ENCODE results near the gene SDR42E1.
"Not testable (repeated sequence)": the region's sequence is repeated elsewhere in the genome, so short reads cannot be mapped to it uniquely, and the experiment has no call there.

Gene SDR42E1

DNA sequence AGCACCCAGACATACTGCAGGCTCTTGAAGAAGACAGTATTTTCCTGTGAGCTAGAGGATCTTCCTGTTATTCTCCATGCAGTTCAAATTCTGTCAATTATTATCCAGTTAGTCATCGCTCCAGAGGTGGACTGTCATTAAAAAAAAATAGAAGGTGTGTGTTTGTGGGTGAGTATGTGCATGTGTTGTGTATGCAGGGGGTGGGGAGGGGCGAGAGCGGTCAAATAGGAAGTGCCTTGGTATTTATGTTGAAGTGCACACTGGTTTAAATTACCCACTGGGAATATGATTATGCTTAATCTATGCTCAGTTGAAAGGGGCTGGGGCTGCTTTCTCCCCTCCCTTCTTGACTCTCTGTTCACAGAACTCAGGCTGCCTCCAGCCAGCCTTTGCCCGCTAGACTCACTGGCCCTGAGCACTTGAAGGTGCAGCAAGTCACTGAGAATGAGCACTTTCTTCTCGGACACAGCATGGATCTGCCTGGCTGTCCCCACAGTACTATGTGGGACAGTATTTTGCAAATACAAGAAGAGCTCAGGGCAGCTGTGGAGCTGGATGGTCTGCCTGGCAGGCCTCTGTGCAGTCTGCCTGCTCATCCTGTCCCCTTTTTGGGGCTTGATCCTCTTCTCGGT is 23.8 kb upstream of the SDR42E1 start, which contains the start of gene HSD17B2:
TSS of gene HSD17B2 (plus strand) at position 273 of the 632 bp plus-strand sequence. CDS start at position 445, 172 bp downstream.
- DNase-seq: peak; percentile 76

DNA sequence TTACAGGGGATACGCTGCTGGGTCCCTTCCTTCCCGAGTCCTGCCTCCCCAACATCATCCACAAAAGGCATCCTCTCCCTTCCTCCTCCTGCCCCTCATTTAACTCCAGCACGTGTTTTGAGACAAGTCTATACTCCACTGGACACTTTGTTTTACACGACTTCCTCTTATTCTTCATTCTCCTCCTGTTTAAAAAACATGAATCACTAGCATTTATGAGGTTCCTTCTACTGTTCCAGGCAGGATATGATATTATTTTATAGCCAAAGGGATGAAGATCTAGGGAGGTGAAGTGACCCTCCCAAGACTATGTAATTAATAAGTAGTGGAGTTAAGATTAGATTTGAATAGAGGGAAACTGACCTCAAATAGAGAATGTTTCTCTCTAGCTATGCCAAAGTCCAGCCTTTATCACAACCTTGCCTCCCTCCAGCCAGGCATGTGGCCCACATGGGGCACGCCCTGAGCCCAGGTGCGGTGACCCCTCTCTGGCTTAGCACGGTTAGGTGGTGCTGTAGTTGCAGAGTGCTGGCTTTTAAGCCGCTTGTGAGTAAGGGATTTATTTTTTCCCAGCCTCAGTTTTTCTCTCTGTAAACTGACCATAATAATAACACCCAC is 22.5 kb upstream of the SDR42E1 start:
- no peak for DNase-seq

DNA sequence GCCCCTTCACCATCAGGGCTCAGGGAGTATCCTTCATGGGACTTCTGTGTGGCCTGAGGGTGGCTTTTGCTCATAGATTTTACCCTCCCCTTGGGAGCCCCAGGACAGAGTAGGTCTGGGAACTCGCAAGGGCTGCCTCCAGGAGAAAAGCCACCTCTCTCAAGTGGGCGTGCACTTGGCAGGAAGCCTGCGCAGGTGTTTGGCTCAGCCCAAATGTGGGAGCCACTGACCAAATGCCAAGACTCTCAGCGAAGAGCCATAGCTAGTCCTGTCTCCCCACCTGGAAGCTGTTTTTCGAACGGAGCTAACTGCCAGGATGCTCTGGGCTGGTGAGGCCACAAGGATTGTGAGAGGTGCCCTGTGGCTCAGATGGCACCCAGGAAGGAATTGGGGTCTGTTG is 21.7 kb upstream of the SDR42E1 start:
- no peak for DNase-seq

DNA sequence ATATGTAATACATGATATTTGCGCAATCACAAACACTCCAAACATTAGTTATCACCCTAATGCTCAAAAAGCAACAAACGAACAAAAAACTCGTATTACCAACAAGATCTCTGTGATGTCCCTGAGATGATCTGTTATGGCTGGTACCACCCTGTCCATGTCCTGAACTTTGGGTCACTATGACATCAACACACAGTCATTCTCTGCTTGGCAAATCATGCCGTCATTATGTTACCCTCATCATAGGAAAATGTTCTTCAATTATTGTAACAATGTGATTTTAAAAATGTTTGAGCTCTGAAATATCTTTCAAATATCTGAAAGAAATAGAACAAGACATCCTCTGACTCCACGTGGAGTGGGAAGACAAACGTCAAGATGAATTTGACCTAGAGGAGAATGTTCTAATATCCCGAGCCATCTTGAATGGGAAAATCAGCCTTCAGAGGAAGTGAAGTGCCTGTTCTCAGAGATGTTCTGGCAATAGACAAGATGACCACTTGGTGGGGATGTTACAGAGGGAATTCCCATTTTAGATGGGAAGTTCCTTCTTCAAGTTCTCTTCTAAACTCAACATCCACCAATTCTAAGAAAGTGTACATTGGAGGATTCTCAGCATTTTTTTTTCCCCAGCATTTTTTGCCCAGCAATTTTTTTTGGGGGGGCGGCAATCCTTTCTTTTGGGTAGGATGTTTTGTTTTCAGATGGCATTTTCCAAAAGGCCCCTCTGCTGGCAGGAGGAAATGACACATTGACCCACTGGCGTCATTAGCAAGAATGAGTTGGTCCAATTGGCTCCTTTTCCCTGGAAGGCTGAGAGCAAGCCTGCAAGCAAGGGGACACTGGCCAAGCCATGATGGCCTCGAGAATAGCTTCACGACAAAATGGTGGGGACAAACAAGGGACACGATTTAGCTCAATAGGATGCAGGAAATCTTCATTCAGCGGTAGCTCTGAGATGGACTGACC is 20.1 kb upstream of the SDR42E1 start:
- peak; percentile 73 for DNase-seq

DNA sequence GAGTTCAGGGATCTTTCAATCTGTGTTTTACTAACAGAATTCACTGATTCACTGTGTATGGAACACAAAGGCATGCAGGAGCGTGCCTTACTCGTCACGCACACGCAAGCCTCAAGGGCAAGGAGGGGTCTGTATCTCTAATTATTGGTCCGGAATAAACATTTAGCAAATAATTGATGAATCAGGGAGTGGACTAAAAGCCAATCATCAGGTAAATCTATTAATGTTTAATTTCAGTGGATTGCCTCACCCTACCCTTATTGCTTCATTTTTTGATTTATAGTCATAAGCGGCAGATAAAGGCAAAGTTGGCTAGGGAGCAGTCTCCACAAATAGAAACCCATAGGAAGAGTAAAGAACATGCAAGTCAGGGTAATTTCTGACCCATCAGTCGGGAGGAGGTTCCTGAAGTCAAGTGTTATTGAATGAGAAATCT is 16.4 kb upstream of the SDR42E1 start:
- no peak for DNase-seq

DNA sequence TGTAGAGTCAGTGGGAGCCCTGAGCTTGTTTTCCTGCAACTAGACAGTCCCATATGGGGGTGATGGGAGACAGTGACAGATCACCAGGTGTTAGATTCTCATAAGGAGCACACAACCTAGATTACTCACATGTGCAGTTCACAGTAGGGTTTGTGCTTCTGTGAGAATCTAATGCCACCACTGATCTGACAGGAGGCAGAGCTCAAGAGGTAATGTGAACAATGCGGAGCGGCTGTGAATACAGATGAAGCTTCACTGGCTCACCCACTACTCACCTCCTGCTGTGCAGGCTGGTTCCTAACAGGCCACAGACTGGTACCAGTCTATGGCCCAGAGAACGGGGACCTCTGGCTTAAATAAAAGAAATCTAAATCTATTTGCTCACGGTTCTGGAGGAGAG is 13.6 kb upstream of the SDR42E1 start:
- DNase-seq: no peak

DNA sequence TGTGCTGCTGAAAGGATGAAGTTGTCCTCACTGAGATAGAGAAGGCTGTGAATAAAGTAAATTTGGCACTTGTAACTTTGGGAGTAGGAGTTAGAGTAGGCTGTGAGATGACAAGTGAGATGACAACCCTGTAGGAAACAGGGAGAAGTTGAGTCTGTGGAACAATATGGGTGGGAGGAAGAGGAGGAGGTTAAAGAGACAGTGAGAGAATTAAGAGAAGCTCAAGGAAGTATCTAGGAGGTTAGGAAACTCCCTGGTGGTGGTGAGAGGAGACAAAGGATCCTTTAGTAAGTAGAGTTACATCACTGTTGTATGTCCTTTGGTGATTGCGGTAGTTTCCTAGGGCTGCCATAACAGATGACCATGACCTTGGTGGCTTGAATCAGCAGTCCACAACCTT is 13.0 kb upstream of the SDR42E1 start:
- no peak for DNase-seq

DNA sequence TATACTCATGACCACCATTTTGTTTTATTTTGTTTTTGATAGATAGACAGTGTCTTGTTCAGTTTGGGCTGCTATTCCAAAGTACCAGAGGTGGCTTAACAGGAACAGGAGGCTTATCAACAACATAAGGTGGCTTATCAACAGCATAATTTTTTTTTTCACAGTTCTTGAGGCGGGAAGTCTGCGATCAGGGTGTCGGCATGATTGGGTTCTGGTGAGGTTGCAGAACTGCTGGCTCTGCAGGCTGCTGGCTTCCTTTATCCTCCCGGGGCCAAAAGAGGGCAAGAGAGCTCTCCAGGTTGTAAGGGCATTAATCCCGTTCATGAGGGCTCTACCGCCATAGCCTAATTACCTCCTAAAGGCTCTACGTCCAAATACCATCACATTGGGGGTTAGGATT is 11.9 kb upstream of the SDR42E1 start:
- DNase-seq: no peak

DNA sequence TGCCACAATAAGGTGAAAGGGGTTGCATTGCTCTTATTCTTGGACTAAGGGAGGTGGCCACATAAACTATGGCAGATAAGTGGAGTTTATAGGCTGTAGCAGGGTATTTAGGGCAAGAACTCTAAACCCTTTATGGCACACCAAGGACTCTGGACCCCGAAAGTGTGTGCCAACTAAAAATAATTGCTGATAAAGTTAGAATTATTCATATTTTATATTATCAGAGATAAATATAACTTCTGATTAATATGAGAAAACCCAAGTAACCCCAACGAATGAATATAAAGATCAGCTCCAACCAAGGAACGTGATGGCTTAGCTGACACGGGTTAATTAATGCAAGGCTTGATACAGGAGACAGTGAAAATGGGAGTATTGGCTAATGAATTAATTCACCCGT is 8.8 kb upstream of the SDR42E1 start:
- no peak for DNase-seq

DNA sequence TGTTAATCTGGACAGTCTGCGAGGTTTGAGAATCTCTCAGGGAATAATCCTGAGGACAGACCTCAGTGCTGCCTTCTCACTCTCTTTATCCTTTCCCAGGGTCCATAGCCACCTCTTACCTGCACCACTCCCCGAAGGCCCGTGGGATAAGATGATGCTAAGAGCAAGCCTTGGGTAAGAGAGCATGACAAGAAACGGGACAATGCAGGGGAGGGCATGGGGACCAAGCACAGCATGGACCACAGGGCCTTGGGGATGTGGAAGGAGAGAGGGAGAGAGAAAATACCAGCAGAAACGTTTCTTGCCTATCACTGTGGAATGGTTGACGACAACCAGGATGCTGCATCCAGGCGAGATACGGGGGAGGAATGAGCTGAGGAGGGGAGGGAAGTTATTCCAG is 8.3 kb upstream of the SDR42E1 start:
- DNase-seq: no peak

DNA sequence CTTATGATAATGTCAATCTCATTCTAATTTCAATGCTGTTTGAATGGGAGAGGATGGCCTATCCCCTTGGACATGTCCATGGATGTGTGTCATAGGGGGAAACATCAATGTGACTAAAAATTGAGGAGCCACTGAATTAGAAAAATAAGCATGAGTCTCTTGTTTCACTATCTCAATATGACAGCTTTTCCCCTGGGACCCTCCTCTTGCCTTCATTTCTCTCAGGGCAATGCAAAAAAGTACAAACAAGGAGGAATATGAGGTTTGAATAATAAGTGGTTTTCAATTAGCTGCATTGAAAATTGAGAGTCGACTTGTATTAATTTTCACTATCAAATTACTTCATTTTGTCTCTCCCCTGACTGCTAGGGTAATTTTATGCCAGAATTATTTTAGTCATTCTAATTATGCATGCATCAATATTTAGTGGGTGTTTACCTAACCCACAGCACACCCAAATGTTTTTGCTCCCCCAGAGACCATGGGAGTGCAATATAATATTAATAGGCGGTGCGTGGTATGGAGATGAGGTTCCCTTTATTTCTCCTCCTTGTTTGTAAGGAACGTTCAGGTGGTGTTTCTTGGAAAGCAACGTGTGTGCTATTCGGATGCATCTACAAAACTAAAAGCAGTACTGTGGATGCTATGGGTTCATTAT is 6.8 kb upstream of the SDR42E1 start:
- no peak for DNase-seq

DNA sequence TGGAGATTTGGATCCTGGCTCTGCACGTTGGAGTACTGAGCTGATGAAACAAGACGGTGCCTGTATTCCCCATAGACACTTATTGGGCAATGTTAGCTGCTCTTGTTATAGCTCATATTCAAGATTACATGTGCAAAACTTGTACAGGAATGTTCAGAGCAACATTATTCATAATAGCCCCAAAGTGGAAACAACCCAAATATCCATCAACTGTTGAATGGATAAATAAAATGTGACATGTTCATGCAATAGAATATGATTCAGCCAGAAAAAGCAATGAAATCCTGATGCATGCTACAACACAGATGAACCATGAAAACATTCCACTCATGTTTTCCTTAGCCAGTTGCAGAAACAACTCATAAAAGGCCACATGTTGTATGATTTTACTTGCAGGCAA is 5.7 kb upstream of the SDR42E1 start:
- DNase-seq: no peak

DNA sequence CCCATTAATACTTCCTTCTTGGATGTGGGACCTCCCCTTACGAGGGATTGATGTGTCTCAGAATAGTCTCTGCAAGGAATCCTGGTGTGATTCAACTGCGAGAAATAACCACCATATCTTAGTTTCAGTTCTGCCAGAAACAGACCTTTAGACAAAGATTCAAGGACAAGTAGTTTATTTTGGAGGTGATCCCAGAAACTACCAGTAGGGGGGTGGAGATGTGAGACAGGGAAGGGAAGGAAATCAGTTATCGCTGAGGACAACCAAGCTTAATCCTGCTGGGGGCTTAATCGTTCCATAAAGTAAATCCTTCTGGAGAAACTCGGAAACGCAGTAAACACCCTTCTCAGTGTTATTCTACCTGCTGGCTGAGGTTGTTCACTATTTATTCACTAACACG is 5.0 kb upstream of the SDR42E1 start:
- DNase-seq: peak; percentile 58

DNA sequence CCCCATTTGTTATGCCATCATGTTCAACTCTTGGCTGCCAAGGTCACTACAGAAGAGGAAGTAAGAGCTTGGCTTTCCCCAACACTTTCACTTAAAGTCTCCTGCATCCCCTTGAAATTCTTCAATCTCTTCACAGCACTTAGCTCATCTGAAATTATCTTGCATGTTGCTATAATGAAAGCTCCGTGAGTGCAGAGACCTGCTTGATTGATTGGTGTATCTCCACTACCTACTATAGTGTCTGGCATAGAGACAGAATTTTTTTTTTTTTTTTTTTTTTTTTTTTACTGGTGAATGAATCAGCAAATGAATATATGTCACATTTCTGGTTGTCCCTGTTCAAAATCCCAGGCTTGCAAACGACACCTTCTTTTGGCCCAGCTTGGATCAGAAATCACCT is 1.9 kb upstream of the SDR42E1 start:
- DNase-seq: no peak

DNA sequence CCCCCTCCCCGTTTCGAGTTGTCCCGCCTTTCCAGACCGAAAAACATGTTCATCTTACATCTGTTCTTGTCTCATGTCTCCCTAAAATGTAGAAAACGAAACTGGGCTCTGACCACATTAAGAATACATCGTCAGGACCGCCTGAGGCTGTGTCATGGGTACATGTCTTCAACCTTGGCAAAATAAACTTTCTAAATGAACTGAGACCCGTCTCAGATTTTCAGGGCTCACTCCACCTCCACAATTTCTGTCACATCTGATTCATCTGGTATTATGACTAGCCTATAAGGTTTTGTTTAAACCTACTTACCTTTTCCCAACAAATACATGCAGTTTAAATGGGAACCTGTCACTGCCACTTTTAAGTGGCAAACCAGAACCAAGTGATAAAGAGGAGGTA is 621 bp downstream of the SDR42E1 start:
- no peak for DNase-seq

DNA sequence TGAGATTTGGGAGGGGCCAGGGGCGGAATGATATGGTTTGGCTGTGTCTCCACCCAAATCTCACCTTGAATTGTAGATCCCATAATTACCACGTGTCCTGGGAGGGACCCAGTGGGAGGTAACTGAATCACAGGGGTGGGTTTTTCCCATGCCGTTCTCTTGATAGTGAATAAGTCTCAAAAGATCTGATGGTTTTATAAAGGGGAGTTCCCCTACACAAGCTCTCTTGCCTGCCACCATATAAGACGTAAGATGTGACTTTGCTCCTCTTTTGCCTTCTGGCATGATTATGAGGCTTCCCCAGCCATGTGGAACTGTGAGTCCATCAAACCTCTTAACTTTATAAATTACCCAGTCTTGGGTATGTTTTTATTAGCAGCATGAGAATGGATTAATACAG is 1.5 kb downstream of the SDR42E1 start:
- DNase-seq: not testable (repeated sequence)

DNA sequence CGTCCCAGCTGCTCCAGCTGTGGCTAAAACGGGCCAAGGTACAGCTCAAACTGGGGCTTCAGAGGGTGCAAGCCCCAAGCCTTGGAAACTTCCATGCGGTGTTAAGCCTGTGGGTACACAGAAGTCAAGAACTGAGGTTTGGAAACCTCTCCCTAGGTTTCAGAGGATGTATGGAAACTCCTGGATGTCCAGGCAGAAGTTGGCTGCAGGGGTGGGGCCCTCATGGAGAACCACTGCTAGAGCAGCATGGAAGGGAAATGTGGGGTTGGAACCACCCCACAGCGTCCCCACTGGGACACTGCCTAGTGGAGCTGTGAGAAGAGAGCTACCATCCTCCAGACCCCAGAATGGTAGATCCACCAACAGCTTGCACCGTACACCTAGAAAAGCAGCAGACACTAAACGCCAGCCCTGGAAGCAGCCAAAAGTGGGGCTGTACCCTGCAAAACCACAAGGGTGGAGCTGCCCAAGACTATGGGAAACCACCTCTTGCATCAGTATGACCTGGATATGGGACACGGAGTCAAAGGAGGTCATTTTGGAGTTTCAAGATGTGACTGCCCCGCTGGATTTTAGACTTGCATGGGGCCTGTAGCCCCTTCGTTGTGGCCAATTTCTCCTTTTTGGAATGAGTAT is 2.2 kb downstream of the SDR42E1 start:
- peak; percentile 19 for DNase-seq

DNA sequence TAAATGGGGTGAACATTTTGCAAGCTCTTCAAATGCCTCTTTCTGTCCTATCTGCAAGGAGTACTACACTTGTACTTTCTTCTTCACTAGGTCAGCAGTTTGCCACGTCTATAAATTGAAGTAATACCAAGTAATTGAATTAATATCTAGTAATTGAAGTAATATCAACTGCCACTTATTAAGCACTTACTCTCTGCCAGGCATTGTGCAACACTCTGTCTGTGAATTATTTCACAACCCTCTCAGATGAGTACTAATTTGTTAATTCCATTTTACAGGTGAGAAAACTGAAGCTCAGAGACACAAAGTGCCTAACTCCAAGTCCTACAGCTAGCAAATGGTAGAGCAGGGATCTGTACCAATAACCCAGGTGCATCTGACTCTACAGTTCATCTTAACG is 4.1 kb downstream of the SDR42E1 start:
- DNase-seq: no peak

DNA sequence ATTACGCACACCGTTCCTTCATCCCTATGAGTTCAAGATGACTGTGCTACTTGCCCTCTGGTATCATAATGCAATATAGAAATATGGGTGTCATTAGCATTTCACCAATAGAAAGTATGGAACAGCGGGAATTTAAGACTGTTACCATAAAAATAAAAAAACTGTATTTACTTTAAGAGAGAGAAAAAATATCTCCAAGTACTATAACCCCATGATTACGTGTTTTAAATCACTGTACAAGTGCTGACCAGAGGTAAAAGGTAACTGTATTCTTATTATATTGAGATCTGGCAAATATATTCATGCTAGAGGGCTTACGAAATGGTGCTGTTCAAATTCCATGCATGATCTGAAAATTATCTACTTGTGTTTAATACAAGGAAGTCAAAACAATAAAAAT is 5.2 kb downstream of the SDR42E1 start:
- DNase-seq: no peak

DNA sequence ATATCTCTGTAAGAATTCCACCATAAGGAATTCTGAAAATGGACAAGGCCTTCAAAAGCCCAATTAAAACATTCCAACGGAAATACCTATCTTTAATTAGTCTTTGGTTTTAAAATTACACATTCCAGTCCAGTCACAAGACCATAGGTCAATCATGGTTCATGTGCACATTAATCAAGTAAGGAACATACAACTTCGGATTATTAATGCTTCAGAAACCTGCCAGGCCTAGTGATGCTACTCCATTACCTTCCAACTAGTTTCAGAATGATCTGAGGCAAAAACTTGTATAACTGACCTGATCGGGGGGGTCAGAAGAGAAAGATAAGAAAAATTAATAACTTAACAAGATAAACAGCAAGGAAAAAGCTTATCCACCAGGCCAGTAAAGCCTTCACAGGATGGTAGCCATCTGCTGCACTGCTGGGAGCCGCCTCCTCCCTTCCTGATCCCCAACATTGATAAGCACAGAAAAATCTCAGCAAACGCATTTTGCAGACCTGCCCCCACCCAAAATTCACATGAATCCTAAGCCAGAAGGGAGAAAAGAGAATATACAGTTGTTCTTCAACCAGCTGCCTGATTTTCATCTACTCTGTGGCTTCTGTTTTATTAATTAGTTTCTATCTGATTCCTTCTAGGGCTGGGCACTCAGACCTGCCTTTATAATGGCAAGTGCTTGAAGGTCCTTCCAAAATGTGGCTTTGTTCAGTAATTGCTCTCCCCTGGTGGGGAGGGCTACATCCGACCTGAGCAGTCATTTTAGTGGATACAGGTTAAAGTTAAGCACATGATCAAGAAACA is 6.0 kb downstream of the SDR42E1 start:
- no peak for DNase-seq

DNA sequence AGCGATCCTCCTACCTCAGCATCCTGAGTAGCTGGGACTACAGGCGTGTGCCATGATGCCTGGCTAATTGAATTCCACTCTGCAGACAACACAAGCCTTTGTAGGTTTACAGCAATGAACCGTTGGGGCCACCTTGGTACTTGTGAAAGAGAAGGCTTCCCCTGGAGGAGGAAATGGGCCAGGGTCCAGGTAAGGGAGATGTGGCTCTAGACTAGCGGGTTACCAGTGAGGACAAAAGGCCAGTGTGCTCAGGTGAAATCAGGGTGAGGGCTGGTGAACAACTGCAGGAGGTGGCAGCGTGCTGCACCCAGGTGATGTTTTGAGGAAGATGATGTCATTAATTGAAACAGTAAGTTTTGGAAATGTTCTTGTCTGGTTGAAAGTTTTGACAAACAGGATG is 6.7 kb downstream of the SDR42E1 start:
- no peak for DNase-seq

DNA sequence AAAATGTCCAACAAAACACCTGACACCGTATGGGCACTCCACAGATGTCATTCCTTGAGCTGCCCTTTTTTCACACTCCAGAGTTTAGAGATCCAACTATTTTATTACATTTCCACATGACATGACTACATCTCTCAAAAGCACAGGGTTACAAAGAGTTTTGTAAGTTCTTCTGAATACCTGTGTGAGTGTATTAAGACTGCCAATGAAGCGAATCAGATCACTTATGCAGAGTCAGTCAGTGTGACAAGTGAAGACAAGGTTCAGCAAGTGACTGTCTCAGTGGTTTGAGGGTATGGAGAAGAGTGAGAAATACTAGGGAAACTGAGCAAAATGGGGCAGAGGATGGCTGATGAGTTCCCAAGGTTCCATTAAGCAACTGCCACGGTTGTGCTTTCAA is 8.4 kb downstream of the SDR42E1 start:
- no peak for DNase-seq

All from DMS53 (cell line).